Stimulated activated CD4-positive, alpha-beta T cell treated with anti-CD3 and anti-CD28 coated beads, Interleukin-2, amount 100 ng/mL, for 24 hours (primary cell): ENCODE measurements around the gene PPP2R2B.
"Not testable (repeated sequence)": the region's sequence is repeated elsewhere in the genome, so short reads cannot be mapped to it uniquely, and the experiment has no call there.

Experiments used
- DNase-seq, 2 donors: peaks; one replicate each; pipeline ENCODE4 v3.0.0-alpha.2; 2020

PPP2R2B gene

GRCh38 chr5:146641941-146642340, 236.6 kb downstream of the PPP2R2B start:
- DNase-seq = no peak

GRCh38 chr5:146640285-146640896, 238.2 kb downstream of the PPP2R2B start:
- DNase-seq = no peak

- DNase-seq = no peak
Observed at GRCh38 chr5:146635443-146635842, 243.1 kb downstream of the PPP2R2B start.

GRCh38 chr5:146633323-146633764, 245.2 kb downstream of the PPP2R2B start:
- DNase-seq = no peak

GRCh38 chr5:146632620-146633322, 245.8 kb downstream of the PPP2R2B start:
- DNase-seq = no peak

- no peak for DNase-seq
Observed at GRCh38 chr5:146630472-146630871, 248.1 kb downstream of the PPP2R2B start.

GRCh38 chr5:146628950-146629349, 249.6 kb downstream of the PPP2R2B start:
- DNase-seq = no peak

- no peak for DNase-seq
Observed at GRCh38 chr5:146626936-146627335, 251.6 kb downstream of the PPP2R2B start.

- DNase-seq = no peak
Observed at GRCh38 chr5:146624179-146624578, 254.4 kb downstream of the PPP2R2B start.

- no peak for DNase-seq
Observed at GRCh38 chr5:146623666-146624065, 254.9 kb downstream of the PPP2R2B start.

GRCh38 chr5:146623009-146623408, 255.5 kb downstream of the PPP2R2B start:
- no peak for DNase-seq

GRCh38 chr5:146622391-146622790, 256.2 kb downstream of the PPP2R2B start:
- DNase-seq = no peak

- no peak for DNase-seq
Observed at GRCh38 chr5:146620669-146621051, 257.9 kb downstream of the PPP2R2B start.

- no peak for DNase-seq
Observed at GRCh38 chr5:146620031-146620668, 258.4 kb downstream of the PPP2R2B start.

- DNase-seq = no peak
Observed at GRCh38 chr5:146618434-146618833, 260.1 kb downstream of the PPP2R2B start.

- DNase-seq = not testable (repeated sequence)
Observed at GRCh38 chr5:146609731-146610130, 268.8 kb downstream of the PPP2R2B start.

GRCh38 chr5:146607659-146608332, 270.8 kb downstream of the PPP2R2B start:
- no peak for DNase-seq

GRCh38 chr5:146606893-146607292, 271.7 kb downstream of the PPP2R2B start:
- no peak for DNase-seq

- DNase-seq = no peak
Observed at GRCh38 chr5:146600376-146600775, 278.2 kb downstream of the PPP2R2B start.

- no peak for DNase-seq
Observed at GRCh38 chr5:146599261-146599660, 279.3 kb downstream of the PPP2R2B start.

- DNase-seq = no peak
Observed at GRCh38 chr5:146595088-146595487, 283.5 kb downstream of the PPP2R2B start.

- no peak for DNase-seq
Observed at GRCh38 chr5:146592352-146592751, 286.2 kb downstream of the PPP2R2B start.

- DNase-seq = no peak
Observed at GRCh38 chr5:146589028-146589345, 289.6 kb downstream of the PPP2R2B start.
